ENCODE data around the gene FBXW10B. TPM values are rescaled to one million over a fixed set of nuclear protein-coding genes. Genes with fewer than 3 reads are reported as not detected.
A peak's percentile ranks its signal among the peaks of the same experiment; 100 is the strongest.
"Not testable (repeated sequence)": the region's sequence is repeated elsewhere in the genome, so short reads cannot be mapped to it uniquely, and the experiment has no call there.

Gene FBXW10B
- total RNA-seq, 1 donor from 2014 or later, result 3.3 TPM

GRCh38 chr17:15651583-15652110 is 32.1 kb upstream of the FBXW10B start:
- TF ChIP-seq, protein P1, sequence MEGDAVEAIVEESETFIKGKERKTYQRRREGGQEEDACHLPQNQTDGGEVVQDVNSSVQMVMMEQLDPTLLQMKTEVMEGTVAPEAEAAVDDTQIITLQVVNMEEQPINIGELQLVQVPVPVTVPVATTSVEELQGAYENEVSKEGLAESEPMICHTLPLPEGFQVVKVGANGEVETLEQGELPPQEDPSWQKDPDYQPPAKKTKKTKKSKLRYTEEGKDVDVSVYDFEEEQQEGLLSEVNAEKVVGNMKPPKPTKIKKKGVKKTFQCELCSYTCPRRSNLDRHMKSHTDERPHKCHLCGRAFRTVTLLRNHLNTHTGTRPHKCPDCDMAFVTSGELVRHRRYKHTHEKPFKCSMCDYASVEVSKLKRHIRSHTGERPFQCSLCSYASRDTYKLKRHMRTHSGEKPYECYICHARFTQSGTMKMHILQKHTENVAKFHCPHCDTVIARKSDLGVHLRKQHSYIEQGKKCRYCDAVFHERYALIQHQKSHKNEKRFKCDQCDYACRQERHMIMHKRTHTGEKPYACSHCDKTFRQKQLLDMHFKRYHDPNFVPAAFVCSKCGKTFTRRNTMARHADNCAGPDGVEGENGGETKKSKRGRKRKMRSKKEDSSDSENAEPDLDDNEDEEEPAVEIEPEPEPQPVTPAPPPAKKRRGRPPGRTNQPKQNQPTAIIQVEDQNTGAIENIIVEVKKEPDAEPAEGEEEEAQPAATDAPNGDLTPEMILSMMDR (conservative IDR thresholded peaks at IDR 0.05), result no peak
- DNase-seq (ENCODE audit: extremely low spot score, unreplicated experiment), result peak; percentile 83
- Mint-ChIP-seq H3K4me3 (peak overlapping the region; percentile 84), H3K27me3 (no peaks in the 10 kb centered on the region), H3K27ac (peak overlapping the region; percentile 96), H3K9me3 (no peaks in the 10 kb centered on the region), H3K4me1 (ENCODE audit: unreplicated experiment) (peaks cover 51% of the 10 kb centered on the region), H3K36me3 (peaks cover 7% of the 10 kb centered on the region)

- H3K27ac Mint-ChIP-seq, result peak overlapping the region; percentile 96
- DNase-seq (ENCODE audit: extremely low spot score, unreplicated experiment), result no peak
- no peaks in the 10 kb centered on the region for H3K27me3 Mint-ChIP-seq
- H3K4me1 Mint-ChIP-seq (ENCODE audit: unreplicated experiment), result peaks cover 45% of the 10 kb centered on the region
- H3K4me3 Mint-ChIP-seq, result peak overlapping the region; percentile 84
- TF ChIP-seq, protein P1 (conservative IDR thresholded peaks at IDR 0.05), result no peak
- H3K9me3 Mint-ChIP-seq, result no peaks in the 10 kb centered on the region
- H3K36me3 Mint-ChIP-seq, result peaks cover 4% of the 10 kb centered on the region
Observed at GRCh38 chr17:15650741-15651582, 31.5 kb upstream of the FBXW10B start.

- H3K27ac Mint-ChIP-seq, result peak overlapping the region; percentile 96
- H3K4me1 Mint-ChIP-seq (ENCODE audit: unreplicated experiment), result peaks cover 47% of the 10 kb centered on the region
- H3K36me3 Mint-ChIP-seq, result peaks cover 8% of the 10 kb centered on the region
- no peaks in the 10 kb centered on the region for H3K9me3 Mint-ChIP-seq
- H3K27me3 Mint-ChIP-seq, result no peaks in the 10 kb centered on the region
- H3K4me3 Mint-ChIP-seq, result peak overlapping the region; percentile 84
- no peak for DNase-seq (ENCODE audit: extremely low spot score, unreplicated experiment)
- TF ChIP-seq, protein P1 (conservative IDR thresholded peaks at IDR 0.05), result no peak
Observed at GRCh38 chr17:15649861-15650421, 30.4 kb upstream of the FBXW10B start.

GRCh38 chr17:15648386-15648785 is 28.9 kb upstream of the FBXW10B start:
- TF ChIP-seq, protein P1 (conservative IDR thresholded peaks at IDR 0.05), result no peak
- no peak for DNase-seq (ENCODE audit: extremely low spot score, unreplicated experiment)
- Mint-ChIP-seq H3K36me3 (peaks cover 8% of the 10 kb centered on the region), H3K4me3 (peak overlapping the region; percentile 84), H3K27ac (peak overlapping the region; percentile 70), H3K9me3 (no peaks in the 10 kb centered on the region), H3K4me1 (ENCODE audit: unreplicated experiment) (peaks cover 37% of the 10 kb centered on the region), H3K27me3 (no peaks in the 10 kb centered on the region)

DNA sequence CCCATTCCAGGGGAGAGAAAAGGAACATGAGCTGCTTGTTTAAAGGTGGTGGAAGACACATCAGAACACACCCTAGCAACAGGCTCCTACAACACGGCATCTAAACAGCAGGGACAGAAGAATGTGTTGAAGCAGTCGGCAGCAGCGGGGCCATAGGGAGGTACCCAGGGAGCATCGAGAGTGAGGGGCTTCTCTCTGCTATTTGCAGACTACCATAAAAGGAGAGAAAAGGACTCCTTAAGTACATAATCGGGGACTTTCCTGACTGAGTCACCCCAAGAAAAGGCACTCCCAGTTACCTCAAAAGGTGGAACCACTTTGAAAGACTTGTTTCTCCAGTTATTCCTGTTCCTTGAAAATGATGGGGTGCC is 26.4 kb upstream of the FBXW10B start:
- not testable (repeated sequence) for H3K9me3 Mint-ChIP-seq; DNase-seq (ENCODE audit: extremely low spot score, unreplicated experiment); H3K36me3 Mint-ChIP-seq; H3K27me3 Mint-ChIP-seq
- H3K4me1 Mint-ChIP-seq (ENCODE audit: unreplicated experiment), result peaks cover 28% of the 10 kb centered on the region
- H3K4me3 Mint-ChIP-seq, result peak overlapping the region; percentile 74
- peak overlapping the region; percentile 94 for H3K27ac Mint-ChIP-seq

- H3K36me3 Mint-ChIP-seq; H3K27me3 Mint-ChIP-seq; H3K9me3 Mint-ChIP-seq; DNase-seq (ENCODE audit: extremely low spot score, unreplicated experiment): not testable (repeated sequence)
- peaks cover 22% of the 10 kb centered on the region for H3K4me1 Mint-ChIP-seq (ENCODE audit: unreplicated experiment)
- peak overlapping the region; percentile 74 for H3K4me3 Mint-ChIP-seq
- H3K27ac Mint-ChIP-seq, result peak overlapping the region; percentile 94
Observed at GRCh38 chr17:15645099-15645941, 25.8 kb upstream of the FBXW10B start.

DNA sequence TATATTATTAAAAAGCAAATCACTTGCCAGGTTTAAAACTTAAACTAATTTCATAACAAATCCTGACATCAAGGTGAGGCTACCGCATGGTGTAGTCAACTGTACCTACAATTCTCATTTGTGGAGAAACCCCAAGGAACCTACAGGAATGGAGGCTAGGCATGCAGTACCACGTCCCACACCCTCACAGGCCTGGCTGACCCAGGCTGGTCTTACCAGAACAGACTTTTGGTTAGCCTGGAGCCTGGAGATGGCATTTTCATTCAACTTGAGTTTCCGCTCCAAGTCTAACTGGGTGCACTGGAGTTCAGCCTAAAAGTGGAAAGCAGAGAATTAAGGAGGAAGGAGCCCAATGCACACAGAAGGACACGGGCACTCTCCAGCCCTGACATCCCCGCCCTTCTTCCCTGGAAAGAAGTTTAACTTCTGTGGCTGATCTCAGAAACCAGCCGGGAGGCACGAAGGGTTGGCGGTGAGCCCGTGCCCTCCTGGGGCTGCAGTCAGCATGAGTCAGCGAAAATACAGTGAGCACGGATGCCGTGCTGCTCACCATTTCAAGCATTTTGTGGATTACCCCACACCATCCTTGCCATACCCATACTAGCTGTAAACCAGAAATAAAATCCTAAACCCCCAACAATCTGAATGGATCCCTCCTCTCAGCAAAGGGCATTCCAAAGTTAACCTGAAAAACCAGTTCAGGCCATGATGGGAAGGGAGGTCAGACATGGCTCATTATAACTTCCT is 23.2 kb upstream of the FBXW10B start:
- not testable (repeated sequence) for H3K27me3 Mint-ChIP-seq; DNase-seq (ENCODE audit: extremely low spot score, unreplicated experiment); H3K4me1 Mint-ChIP-seq (ENCODE audit: unreplicated experiment); H3K27ac Mint-ChIP-seq; H3K36me3 Mint-ChIP-seq; H3K4me3 Mint-ChIP-seq; H3K9me3 Mint-ChIP-seq

DNA sequence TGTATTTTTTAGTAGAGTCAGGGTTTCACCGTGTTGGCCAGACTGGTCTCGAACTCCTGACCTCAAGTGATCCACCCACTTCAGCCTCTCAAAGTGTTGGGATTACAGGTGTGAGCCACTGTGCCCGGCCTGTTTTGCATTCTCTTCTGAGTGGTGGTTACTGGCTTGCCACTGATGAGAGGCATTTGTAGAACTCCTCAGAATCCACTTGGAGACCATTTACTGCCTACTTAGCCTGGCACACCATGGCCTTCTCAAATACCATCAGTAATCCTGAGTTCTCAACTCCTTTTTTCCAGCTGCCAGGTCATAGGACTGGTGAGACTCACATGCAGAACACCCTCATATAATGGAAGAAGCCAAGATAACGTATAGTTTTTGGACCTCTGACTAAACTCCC is 22.5 kb upstream of the FBXW10B start:
- H3K27me3 Mint-ChIP-seq; H3K9me3 Mint-ChIP-seq; H3K36me3 Mint-ChIP-seq; H3K27ac Mint-ChIP-seq; H3K4me3 Mint-ChIP-seq; H3K4me1 Mint-ChIP-seq (ENCODE audit: unreplicated experiment); DNase-seq (ENCODE audit: extremely low spot score, unreplicated experiment): not testable (repeated sequence)

All from type B pancreatic cell (in vitro differentiated cells).